Stimulated activated CD8-positive, alpha-beta memory T cell treated with anti-CD3 and anti-CD28 coated beads, Interleukin-4, amount 100 ng/mL, for 24 hours (primary cell): Measurements from ENCODE around the gene PIK3CD.

Experiments used
- DNase-seq: peaks from one replicate; pipeline ENCODE4 v3.0.0-alpha.2; 2020; ENCODE audit warnings: low read depth

The PIK3CD gene

GRCh38 chr1:9719978-9720722, 68.6 kb downstream of the PIK3CD start:
- DNase-seq: no peak

DNA sequence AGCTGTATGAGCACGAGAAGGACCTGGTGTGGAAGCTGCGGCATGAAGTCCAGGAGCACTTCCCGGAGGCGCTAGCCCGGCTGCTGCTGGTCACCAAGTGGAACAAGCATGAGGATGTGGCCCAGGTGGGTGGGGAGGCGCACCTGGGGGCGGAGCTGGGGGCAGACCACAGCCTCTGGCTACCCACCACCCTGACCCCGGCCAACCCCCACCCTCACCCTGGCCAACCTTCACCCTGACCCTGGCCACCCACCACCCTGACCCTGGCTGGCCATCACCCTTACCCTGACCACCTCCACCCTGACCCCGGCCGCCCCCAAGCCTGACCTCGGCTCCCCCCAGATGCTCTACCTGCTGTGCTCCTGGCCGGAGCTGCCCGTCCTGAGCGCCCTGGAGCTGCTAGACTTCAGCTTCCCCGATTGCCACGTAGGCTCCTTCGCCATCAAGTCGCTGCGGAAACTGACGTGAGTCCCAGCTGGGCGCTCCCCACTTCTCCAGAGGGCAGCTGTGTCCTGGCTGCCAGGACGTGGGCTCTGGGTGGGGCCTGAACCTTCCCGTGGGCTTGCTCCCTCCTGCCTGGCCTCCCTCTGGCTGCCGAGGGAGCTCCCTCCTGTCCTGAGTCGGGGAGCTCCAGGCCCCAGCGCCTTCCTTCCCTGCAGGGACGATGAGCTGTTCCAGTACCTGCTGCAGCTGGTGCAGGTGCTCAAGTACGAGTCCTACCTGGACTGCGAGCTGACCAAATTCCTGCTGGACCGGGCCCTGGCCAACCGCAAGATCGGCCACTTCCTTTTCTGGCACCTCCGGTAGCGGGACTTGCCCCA, 69.5 kb downstream of the PIK3CD start:
- no peak for DNase-seq

DNA sequence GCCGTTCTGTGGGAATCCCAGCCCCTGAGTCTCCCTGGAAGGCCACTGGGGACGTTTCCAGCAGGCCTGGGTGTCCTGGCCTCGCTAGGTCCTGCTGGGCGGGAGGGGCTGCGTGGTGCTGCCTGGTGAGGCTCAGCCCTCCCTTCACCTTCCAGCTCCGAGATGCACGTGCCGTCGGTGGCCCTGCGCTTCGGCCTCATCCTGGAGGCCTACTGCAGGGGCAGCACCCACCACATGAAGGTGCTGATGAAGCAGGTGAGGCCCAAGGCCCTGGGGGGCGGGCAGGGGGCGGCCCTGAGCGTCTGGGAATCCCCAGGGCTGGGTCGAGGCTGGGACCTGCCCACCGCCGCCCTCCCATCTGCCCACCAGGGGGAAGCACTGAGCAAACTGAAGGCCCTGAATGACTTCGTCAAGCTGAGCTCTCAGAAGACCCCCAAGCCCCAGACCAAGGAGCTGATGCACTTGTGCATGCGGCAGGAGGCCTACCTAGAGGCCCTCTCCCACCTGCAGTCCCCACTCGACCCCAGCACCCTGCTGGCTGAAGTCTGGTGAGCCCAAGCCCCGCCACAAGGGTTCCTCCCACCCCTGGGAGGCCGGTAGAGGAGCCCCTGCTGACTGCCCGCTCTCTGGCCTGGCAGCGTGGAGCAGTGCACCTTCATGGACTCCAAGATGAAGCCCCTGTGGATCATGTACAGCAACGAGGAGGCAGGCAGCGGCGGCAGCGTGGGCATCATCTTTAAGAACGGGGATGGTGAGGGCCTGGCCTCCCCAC, 70.3 kb downstream of the PIK3CD start:
- DNase-seq: peak; percentile 77

DNA sequence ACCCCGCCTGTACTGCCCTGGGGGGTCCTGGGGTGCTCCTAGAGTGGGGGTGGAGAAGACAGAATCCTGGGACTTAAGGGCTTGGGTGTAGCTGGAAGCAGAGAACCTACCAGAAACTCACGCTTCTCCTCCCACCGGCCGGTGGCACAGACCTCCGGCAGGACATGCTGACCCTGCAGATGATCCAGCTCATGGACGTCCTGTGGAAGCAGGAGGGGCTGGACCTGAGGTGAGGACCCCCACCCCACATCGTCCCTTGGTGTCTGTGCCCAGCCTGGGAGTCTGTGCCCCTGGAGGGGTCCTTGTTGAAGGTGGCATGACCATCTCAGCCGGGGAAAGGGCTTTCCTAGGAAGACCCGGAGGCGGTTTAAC, 70.8 kb downstream of the PIK3CD start:
- no peak for DNase-seq

DNA sequence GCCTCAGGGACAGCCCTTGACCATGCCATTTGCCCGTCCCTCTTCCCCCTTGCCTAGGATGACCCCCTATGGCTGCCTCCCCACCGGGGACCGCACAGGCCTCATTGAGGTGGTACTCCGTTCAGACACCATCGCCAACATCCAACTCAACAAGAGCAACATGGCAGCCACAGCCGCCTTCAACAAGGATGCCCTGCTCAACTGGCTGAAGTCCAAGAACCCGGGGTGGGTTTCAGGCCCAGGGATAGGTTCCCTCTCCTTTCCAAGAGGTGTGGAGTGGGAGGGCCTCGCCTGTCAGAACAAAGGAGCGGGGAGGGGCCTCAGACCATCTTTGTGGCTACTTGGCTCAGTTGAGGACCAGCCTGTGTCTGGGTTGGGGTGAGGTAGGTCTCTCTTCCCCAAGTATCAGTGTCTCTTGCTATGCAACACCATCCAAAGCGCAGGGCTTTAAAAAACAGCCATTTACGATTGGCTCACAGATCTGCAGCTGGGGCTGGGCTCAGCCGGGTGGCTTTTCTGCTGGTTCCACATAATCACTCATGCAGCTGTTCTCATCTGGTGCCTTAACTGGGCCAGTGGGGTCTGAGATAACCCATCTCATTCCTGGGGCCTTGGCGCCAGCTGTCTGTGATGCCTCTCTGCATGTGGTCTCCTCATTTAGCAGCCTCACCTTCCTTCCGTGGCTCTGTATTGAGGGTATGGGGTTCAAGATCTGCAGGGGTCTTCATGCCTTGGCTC, 71.7 kb downstream of the PIK3CD start:
- DNase-seq: no peak

GRCh38 chr1:9723926-9724325, 72.4 kb downstream of the PIK3CD start:
- no peak for DNase-seq

GRCh38 chr1:9724706-9725476, 73.4 kb downstream of the PIK3CD start:
- peak; percentile 59 for DNase-seq

- DNase-seq: no peak
These were observed 74.9 kb downstream of the PIK3CD start for GRCh38 chr1:9726406-9726805.

DNA sequence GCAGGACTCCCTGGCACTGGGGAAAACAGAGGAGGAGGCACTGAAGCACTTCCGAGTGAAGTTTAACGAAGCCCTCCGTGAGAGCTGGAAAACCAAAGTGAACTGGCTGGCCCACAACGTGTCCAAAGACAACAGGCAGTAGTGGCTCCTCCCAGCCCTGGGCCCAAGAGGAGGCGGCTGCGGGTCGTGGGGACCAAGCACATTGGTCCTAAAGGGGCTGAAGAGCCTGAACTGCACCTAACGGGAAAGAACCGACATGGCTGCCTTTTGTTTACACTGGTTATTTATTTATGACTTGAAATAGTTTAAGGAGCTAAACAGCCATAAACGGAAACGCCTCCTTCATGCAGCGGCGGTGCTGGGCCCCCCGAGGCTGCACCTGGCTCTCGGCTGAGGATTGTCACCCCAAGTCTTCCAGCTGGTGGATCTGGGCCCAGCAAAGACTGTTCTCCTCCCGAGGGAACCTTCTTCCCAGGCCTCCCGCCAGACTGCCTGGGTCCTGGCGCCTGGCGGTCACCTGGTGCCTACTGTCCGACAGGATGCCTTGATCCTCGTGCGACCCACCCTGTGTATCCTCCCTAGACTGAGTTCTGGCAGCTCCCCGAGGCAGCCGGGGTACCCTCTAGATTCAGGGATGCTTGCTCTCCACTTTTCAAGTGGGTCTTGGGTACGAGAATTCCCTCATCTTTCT, 75.5 kb downstream of the PIK3CD start:
- DNase-seq: no peak

GRCh38 chr1:9728451-9729295, 77.1 kb downstream of the PIK3CD start:
- DNase-seq: peak; percentile 51

DNA sequence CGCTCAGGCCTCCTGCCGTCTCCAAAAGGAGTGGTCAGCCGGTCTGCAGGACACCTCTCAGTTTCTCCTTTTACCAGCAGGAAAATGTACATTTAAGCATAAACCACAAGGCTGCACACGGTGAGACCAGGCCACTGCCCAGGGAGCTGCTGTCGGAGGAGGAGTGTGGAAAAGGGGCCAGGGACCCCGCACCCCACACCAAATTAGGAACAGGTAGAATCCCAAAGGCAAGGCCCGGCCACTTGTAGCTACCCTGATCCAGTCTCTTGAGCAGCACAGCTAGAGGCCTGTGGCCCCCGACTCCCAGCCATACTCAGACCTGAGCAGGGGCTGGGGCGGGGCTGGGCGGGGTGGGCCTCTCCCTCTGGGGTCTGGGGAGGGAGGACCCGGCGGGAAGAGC, 78.0 kb downstream of the PIK3CD start:
- no peak for DNase-seq

- DNase-seq: no peak
These were observed 78.8 kb downstream of the PIK3CD start for GRCh38 chr1:9730096-9730901.

DNA sequence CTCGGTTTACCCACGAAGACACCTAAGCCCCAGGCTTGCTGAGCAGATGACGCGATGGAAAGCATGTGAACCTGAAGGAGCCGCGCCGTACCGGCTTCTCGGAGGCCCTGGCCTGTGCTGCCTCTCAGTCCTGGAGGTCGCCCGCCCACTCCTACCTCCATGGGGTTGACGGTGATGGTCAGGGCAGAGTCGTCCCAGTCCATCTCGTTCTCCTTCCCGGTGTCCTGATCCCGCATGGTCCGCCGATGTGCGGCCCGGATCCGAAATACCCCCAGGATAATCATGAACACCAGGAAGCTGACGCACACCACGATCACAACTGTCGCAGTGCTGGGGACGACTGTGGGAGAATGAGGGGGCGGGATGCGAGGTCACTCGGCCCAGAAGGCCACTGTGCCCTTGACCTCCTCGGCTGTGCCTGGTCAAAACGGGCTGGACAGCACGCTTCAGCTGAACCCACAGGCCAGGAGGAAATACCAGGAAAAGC, 79.6 kb downstream of the PIK3CD start:
- DNase-seq: no peak

- DNase-seq: no peak
These were observed 80.0 kb downstream of the PIK3CD start for GRCh38 chr1:9731561-9731960.

- DNase-seq: no peak
These were observed 80.8 kb downstream of the PIK3CD start for GRCh38 chr1:9732123-9732971.

GRCh38 chr1:9733160-9733789, 81.7 kb downstream of the PIK3CD start:
- no peak for DNase-seq

- DNase-seq: no peak
These were observed 84.3 kb downstream of the PIK3CD start for GRCh38 chr1:9735800-9736199.
